NCI-H526 treated with DMSO at 0.1 percent for 48 hours (cell line): ENCODE data around the gene MMP21.
A peak's percentile ranks its signal among the peaks of the same experiment; 100 is the strongest.

Source experiments
- DNase-seq: peaks from one replicate; lab custom pipeline; 2025; lab: John Stamatoyannopoulos, UW

MMP21 gene

GRCh38 chr10:125775491-125776106 lies at the start of gene MMP21:
MMP21 (minus strand) TSS chr10:125775821; CDS start chr10:125775821, 0 bp downstream.
- no peak for DNase-seq

GRCh38 chr10:125824736-125825135 lies 49.1 kb upstream of the MMP21 start:
- no peak for DNase-seq

- no peak for DNase-seq
Measured at GRCh38 chr10:125823663-125824251, 48.1 kb upstream of the MMP21 start.

GRCh38 chr10:125822878-125823662 lies 47.4 kb upstream of the MMP21 start, which contains the start of the genes BCCIP and UROS:
BCCIP (plus strand) TSS chr10:125823546; CDS start chr10:125823558, 12 bp downstream.
UROS (minus strand) TSS chr10:125823258; CDS start chr10:125816499, 6,759 bp downstream.
- peak; percentile 79 for DNase-seq

- DNase-seq = no peak
Measured at GRCh38 chr10:125820701-125821100, 45.1 kb upstream of the MMP21 start.

- no peak for DNase-seq
Measured at GRCh38 chr10:125817337-125817946, 41.8 kb upstream of the MMP21 start.

- DNase-seq = no peak
Measured at GRCh38 chr10:125816548-125816947, 40.9 kb upstream of the MMP21 start.

GRCh38 chr10:125815764-125816163 lies 40.1 kb upstream of the MMP21 start:
- DNase-seq = no peak

GRCh38 chr10:125812128-125812750 lies 36.6 kb upstream of the MMP21 start:
- DNase-seq = no peak

- DNase-seq = no peak
Measured at GRCh38 chr10:125811251-125811650, 35.6 kb upstream of the MMP21 start.

- DNase-seq = no peak
Measured at GRCh38 chr10:125808047-125808446, 32.4 kb upstream of the MMP21 start.

GRCh38 chr10:125802739-125803138 lies 27.1 kb upstream of the MMP21 start:
- DNase-seq = no peak

GRCh38 chr10:125802131-125802530 lies 26.5 kb upstream of the MMP21 start:
- DNase-seq = no peak

- no peak for DNase-seq
Measured at GRCh38 chr10:125801574-125801973, 26.0 kb upstream of the MMP21 start.

GRCh38 chr10:125799451-125800182 lies 24.0 kb upstream of the MMP21 start:
- no peak for DNase-seq

- DNase-seq = no peak
Measured at GRCh38 chr10:125797994-125798662, 22.5 kb upstream of the MMP21 start.

- DNase-seq = no peak
Measured at GRCh38 chr10:125797424-125797823, 21.8 kb upstream of the MMP21 start.

GRCh38 chr10:125795637-125796190 lies 20.1 kb upstream of the MMP21 start:
- no peak for DNase-seq

GRCh38 chr10:125795128-125795527 lies 19.5 kb upstream of the MMP21 start:
- no peak for DNase-seq
